B cell (primary cell): ENCODE measurements around the gene CAMK1D. TPM values are rescaled to one million over a fixed set of nuclear protein-coding genes. Genes with fewer than 3 reads are reported as not detected.

ENCODE experiments used
- ATAC-seq: fragments of 200-7000 bp; cut with Tn5 transposase; one replicate; pipeline ENCODE4 v1.10.0; 2021; ENCODE audit warnings: low read depth, mild to moderate bottlenecking, moderate number of reproducible peaks, moderate library complexity
- CTCF ChIA-PET: fragments of 350-600 bp; sonication (Branson Sonifier 250); formaldehyde crosslinking; loops from one replicate; lab custom pipeline; 2021; ENCODE audit warnings: antibody characterized with exemption, inconsistent platforms; lab: Charles Lee
- POLR2A ChIA-PET: fragments of 350-600 bp; sonication (Branson Sonifier 250); formaldehyde crosslinking; loops from one replicate; lab custom pipeline; 2021; ENCODE audit warnings: antibody characterized with exemption; lab: Charles Lee
- DNase-seq: peaks from one replicate; pipeline ENCODE4 v3.0.0; 2013
- H2AFZ ChIP-seq: 2 replicates; pipeline ENCODE4 v1.6.1; 2012; ENCODE audit warnings: mild to moderate bottlenecking, low read depth, low read length; ENCODE audit not compliant: insufficient read depth, poor library complexity, severe bottlenecking
- H3K27ac ChIP-seq, 2 donors: 1 replicate in 1 of 2; 2 replicates in 1 of 2; pipeline ENCODE4 v1.5.1; 2012 to 2013; ENCODE audit warnings: low read length in 2 of 2, mild to moderate bottlenecking in 2 of 2, moderate library complexity in 1 of 2
- H3K27me3 ChIP-seq, 4 experiments: fragments of 200-600 bp in 1 of 4; sonication (generic) in 1 of 4; replicated peaks in 1 of 4; 1 replicate in 2 of 4; 2 replicates in 2 of 4; pipeline versions ENCODE4 v1.6.1 to v1.7.0; 2013 to 2016; ENCODE audit warnings: low read length in 3 of 4, mild to moderate bottlenecking in 2 of 4, mixed read lengths in 1 of 4, moderate library complexity in 1 of 4; ENCODE audit not compliant: insufficient read depth in 4 of 4, control insufficient read depth in 3 of 4; ENCODE audit errors: control extremely low read depth in 1 of 4
- H3K36me3 ChIP-seq, 2 experiments: replicated peaks in 1 of 2; 1 replicate in 1 of 2; 2 replicates in 1 of 2; pipeline versions ENCODE4 v1.6.1 to v1.7.1; 2013; ENCODE audit warnings: low read length in 1 of 2; ENCODE audit not compliant: insufficient read depth in 2 of 2, control insufficient read depth in 1 of 2; ENCODE audit errors: control extremely low read depth in 1 of 2, extremely low read depth in 1 of 2
- H3K4me1 ChIP-seq, 2 donors: fragments of 200-600 bp in 1 of 2; sonication (generic) in 1 of 2; 1 replicate in 1 of 2; 2 replicates in 1 of 2; pipeline versions ENCODE4 v1.5.1 to v1.6.1; 2013 to 2017; ENCODE audit warnings: low read length in 2 of 2; ENCODE audit not compliant: control insufficient read depth in 2 of 2, insufficient read depth in 2 of 2
- H3K4me2 ChIP-seq: replicated peaks from 2 replicates; pipeline ENCODE3; 2012; ENCODE audit warnings: mild to moderate bottlenecking, low read depth, low read length; ENCODE audit not compliant: poor library complexity, severe bottlenecking
- H3K4me3 ChIP-seq, 5 experiments: fragments of 200-600 bp in 1 of 5; sonication (generic) in 1 of 5; 1 replicate in 3 of 5; 2 replicates in 2 of 5; pipeline versions ENCODE4 v1.5.1 to v1.7.0; 2011 to 2016; ENCODE audit warnings: low read length in 4 of 5, mild to moderate bottlenecking in 4 of 5, low read depth in 2 of 5, control low read depth in 1 of 5, moderate library complexity in 1 of 5; ENCODE audit not compliant: insufficient read depth in 1 of 5; ENCODE audit errors: control extremely low read depth in 1 of 5, extremely low read depth in 1 of 5
- H3K79me2 ChIP-seq: fragments of 200-600 bp; sonication (generic); one replicate; pipeline ENCODE4 v1.6.0; 2016; ENCODE audit warnings: low read length; ENCODE audit not compliant: control insufficient read depth, insufficient read depth
- H3K9ac ChIP-seq: fragments of 200-600 bp; sonication (generic); 2 replicates; pipeline ENCODE4 v1.6.1; 2017; ENCODE audit warnings: mild to moderate bottlenecking, low read length, moderate library complexity
- H3K9me3 ChIP-seq, 3 donors: one replicate each; pipeline versions ENCODE4 v1.6.1 to v1.7.1; 2013; ENCODE audit warnings: low read length in 2 of 3; ENCODE audit not compliant: control insufficient read depth in 2 of 3, insufficient read depth in 1 of 3; ENCODE audit errors: control extremely low read depth in 1 of 3
- H4K20me1 ChIP-seq: 2 replicates; pipeline ENCODE4 v1.6.0; 2012; ENCODE audit warnings: mild to moderate bottlenecking, low read length; ENCODE audit not compliant: insufficient read depth, control insufficient read depth, poor library complexity, severe bottlenecking
- H3K27ac Mint-ChIP-seq: one replicate; pipeline ENCODE4 v1.8.0; 2021; ENCODE audit warnings: mixed read lengths
- H3K27me3 Mint-ChIP-seq: one replicate; pipeline ENCODE4 v1.8.0; 2021; ENCODE audit warnings: mixed read lengths
- H3K4me1 Mint-ChIP-seq: one replicate; pipeline ENCODE4 v1.8.0; 2021; ENCODE audit warnings: mixed read lengths
- H3K4me3 Mint-ChIP-seq: one replicate; pipeline ENCODE4 v1.8.0; 2021; ENCODE audit warnings: mixed read lengths
- H3K9me3 Mint-ChIP-seq: one replicate; pipeline ENCODE4 v1.8.0; 2022; ENCODE audit warnings: mixed read lengths; ENCODE audit not compliant: insufficient read depth
- CTCF ChIP-seq: fragments of 200-600 bp; IDR thresholded peaks from one replicate; pipeline ENCODE4 v1.8.0; 2022; ENCODE audit warnings: antibody characterized with exemption, mild to moderate bottlenecking
- EZH2 ChIP-seq: IDR thresholded peaks from 2 replicates; pipeline ENCODE4 v1.6.1; 2012; ENCODE audit warnings: borderline replicate concordance, low read depth, mild to moderate bottlenecking, moderate library complexity, low read length; ENCODE audit not compliant: insufficient read depth, poor library complexity, severe bottlenecking
- WGBS: methylation state at CpG from one replicate; pipeline ENCODE4 v1.1.5; 2013; ENCODE audit warnings: missing lambda C conversion rate; ENCODE audit not compliant: insufficient coverage; 5-methylcytosine and 5-hydroxymethylcytosine counted together
- intact Hi-C: fragments of 100-400 bp; cut with micrococcal nuclease; formaldehyde crosslinking; loops from one replicate; pipeline ENCODE4 v1.10.0; 2022
- polyA plus RNA-seq: library from polyadenylated mRNA; depleted of rRNA; stranded (reverse); fragments of >200 nt; gene quantifications from 2 replicates; pipeline ENCODE4 v1.2.3, GENCODE V29; 2012
- total RNA-seq, 2 donors: library from RNA; stranded (reverse); fragments of 120-200 nt in 1 of 2; gene quantifications; 1 replicate in 1 of 2; 2 replicates in 1 of 2; pipeline versions ENCODE4 v1.2.3 to v1.2.4, GENCODE V29; 2013 to 2022

CAMK1D gene
- total and polyA plus RNA-seq, 2 donors (not counting 1 experiment from before 2014, with no cell fraction given) = 34.1 to 69.7 TPM

GRCh38 chr10:12350925-12351324, 1.6 kb downstream of the CAMK1D start:
- Histone ChIP-seq H3K36me3 (peaks cover 0 to 11% of the 10 kb centered on the region in 2 experiments), H2AFZ (no peak overlapping the region), H3K27ac (peak overlapping the region in 1 of 2 donors; percentile 94), H3K27me3 (no peaks in the 10 kb centered on the region), H3K79me2 (peaks cover 70% of the 10 kb centered on the region), H3K4me1 (peaks cover 42 to 51% of the 10 kb centered on the region in 2 donors), H4K20me1 (peaks cover 42% of the 10 kb centered on the region), H3K4me2 (peak overlapping the region; percentile 76), H3K9me3 (no peaks in the 10 kb centered on the region), H3K4me3 (peak overlapping the region; percentile 74 to 93 (median 76)), H3K9ac (peak overlapping the region; percentile 81)
- H3K4me3 Mint-ChIP-seq = peak overlapping the region; percentile 99
- no peaks in the 10 kb centered on the region for H3K27me3 Mint-ChIP-seq
- DNase-seq (no peak), ATAC-seq (no peak)
- 67% methylated on average over 3 of the region's 9 CpGs for WGBS
- CTCF ChIA-PET = interaction anchor here (0.5 to 4.4 kb wide), 7 partner anchors 16 to 360 kb away, joined by 3 to 42 read pairs (median 3); no protein-coding TSS in a partner anchor
- no peaks in the 10 kb centered on the region for H3K9me3 Mint-ChIP-seq
- peak overlapping the region; percentile 98 for H3K27ac Mint-ChIP-seq
- peaks cover 68% of the 10 kb centered on the region for H3K4me1 Mint-ChIP-seq
- POLR2A ChIA-PET = interaction anchor here (1.5 to 4.4 kb wide), 2 partner anchors 10 to 86 kb away, joined by 3 to 39 read pairs; no protein-coding TSS in a partner anchor
- intact Hi-C loops = loop anchor here (1.0 to 10.0 kb wide), 5 partner anchors 16 to 134 kb away; no protein-coding TSS in a partner anchor
- TF ChIP-seq CTCF (no peak), EZH2 (no peak)

DNA sequence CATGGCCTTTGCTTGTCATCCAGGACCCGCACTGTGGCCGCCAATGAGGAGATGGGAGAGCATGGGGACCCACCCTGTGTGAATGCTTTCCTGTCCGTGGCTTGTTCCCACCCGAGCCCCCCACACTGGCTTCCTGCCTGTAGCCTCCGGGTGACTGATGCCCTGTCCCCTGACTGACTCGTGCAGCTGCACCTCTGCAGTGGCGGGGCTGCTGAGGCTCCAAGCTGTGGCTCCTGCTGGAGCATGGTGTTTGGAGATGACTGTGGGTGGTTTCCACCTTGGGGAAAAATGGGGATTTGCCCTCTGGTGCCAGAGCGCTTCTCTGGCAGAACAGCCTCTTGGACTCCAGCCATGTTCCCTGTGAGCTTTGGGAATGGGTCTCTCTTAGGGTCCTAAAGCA, 2.1 kb downstream of the CAMK1D start:
- peak overlapping the region; percentile 99 for H3K4me3 Mint-ChIP-seq
- TF ChIP-seq CTCF = no peak
- intact Hi-C loops = loop anchor here (2.0 to 10.0 kb wide), 4 partner anchors 15 to 133 kb away; no protein-coding TSS in a partner anchor
- Histone ChIP-seq H3K4me1 (peaks cover 42 to 53% of the 10 kb centered on the region in 2 donors), H2AFZ (no peak overlapping the region), H3K27me3 (no peaks in the 10 kb centered on the region), H3K4me3 (peak overlapping the region in 4 of 5 experiments; percentile 74 to 93 (median 78)), H3K27ac (peak overlapping the region in 1 of 2 donors; percentile 94), H3K4me2 (peak overlapping the region; percentile 76), H3K9ac (peak overlapping the region; percentile 81), H4K20me1 (peaks cover 47% of the 10 kb centered on the region), H3K36me3 (peaks cover 0 to 11% of the 10 kb centered on the region in 2 experiments), H3K9me3 (no peaks in the 10 kb centered on the region), H3K79me2 (peaks cover 75% of the 10 kb centered on the region)
- ATAC-seq (no peak), DNase-seq (no peak)
- H3K27ac Mint-ChIP-seq = peak overlapping the region; percentile 98
- POLR2A ChIA-PET = interaction anchor here (1.5 to 4.4 kb wide), 2 partner anchors 10 to 87 kb away, joined by 3 to 39 read pairs; no protein-coding TSS in a partner anchor
- H3K4me1 Mint-ChIP-seq = peaks cover 70% of the 10 kb centered on the region
- H3K27me3 Mint-ChIP-seq = no peaks in the 10 kb centered on the region
- CTCF ChIA-PET = interaction anchor here (0.9 to 4.4 kb wide), 6 partner anchors 49 to 360 kb away, joined by 3 to 42 read pairs (median 4); no protein-coding TSS in a partner anchor
- H3K9me3 Mint-ChIP-seq = no peaks in the 10 kb centered on the region
- WGBS = 30% methylated on average over 8 of the region's 8 CpGs
